GM10847 (cell line): ENCODE measurements around the gene DAP.

Source experiments
- POLR2A ChIP-seq: IDR thresholded peaks from 2 replicates; pipeline ENCODE4 v1.6.1; 2011; ENCODE audit not compliant: insufficient read length; ENCODE audit errors: extremely low read depth

The DAP gene

DNA sequence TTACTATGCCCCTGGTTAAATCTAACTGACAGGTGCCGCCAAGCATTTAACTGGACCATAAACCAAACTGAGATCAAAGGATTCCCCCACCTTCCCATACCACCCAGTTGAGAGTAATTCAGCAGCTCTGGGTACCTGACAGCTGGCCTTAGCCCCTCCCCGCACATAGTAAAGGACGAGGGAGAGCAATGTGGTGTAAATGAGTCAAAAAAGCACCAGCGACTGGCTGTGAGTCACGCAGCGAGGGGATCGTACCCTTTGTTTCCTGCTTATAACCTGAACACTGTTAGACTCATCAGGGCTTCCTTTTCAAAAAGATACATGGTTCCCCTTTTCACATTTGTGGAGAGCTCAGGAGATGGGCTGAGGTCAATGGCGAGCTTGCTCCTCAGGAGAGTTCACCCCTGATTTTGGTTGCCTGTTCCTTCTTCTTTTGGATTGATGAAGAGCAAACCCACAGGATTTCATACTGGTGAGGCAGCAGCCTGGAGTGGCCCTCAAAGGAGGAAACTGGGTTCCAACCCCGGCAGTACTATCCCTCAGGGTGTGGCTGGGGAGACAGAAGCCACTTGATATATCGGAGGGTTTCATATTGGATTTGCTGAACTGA lies 125.7 kb downstream of the DAP start:
- TF ChIP-seq POLR2A, result no peak

DNA sequence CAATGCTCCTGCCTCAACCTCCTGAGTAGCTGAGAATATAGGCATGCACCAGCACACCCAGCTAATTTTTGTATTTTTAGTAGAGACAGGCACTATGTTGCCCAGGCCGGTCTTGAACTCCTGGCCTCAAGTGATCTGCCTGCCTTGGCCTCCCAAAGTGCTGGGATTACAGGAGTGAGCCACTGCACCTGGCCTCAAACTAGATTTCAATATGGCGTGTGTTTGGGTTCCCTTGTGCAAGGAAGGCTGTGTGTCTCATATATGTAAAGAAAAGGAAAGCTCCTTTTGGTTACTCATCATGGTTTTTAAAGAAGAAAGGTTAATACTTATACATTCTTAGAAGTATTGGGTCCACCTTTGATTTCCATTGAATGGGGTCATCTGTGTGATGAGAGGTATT lies 126.5 kb downstream of the DAP start:
- no peak for TF ChIP-seq POLR2A

DNA sequence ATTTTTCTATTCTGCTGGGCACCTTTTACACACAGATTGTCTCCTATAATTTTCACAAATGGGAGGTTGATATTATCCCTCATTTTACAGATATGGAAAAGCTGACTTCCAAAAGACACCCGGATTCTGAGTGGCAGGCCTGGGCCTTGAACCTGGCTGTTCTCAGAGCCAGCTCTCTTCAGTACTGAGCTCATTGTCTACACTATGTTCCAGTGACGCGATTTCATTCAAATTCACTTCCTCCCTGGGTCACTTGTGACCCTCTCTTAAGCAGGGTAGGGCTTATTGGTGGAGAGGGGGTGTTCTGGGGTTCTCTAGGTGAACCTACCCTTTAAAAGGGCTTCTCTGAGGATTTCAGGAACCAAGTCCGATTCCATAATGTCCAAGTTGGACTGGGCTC lies 127.0 kb downstream of the DAP start:
- TF ChIP-seq POLR2A, result no peak

DNA sequence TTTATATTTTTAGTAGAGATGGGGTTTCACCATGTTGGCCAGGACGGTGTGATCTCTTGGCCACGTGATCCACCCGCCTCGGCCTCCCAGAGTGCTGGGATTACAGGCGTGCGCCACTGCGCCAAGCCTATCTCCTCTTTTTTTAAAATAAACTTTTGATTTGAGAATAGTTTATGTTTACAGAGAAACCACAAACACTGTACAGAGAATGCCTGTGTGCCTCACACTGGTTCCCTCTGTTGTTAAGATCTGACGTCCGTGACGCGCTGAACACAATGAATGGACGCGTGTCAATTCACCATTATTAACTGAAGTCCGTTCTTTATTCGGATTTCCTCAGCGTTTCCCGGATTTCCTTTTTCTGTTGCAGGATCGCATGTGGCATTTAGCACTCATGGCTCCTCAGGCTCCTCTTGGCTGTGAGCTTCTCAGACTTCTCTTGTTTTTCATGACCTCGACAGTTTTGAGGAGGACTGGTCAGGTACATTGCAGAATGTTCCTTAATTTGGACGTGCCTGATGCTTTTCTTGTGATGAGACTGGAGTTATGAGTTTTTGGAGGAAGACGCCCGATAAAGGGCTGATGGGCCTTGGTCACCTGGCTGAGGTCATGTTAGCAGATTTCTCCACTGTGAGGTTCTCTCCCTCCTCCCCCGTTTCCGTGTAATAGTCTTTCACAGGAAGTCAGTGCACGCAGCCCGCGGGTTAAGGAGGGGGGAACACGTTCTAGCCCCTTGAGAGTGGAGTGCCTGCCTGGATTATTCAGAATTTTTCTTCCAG lies 127.6 kb downstream of the DAP start:
- TF ChIP-seq POLR2A, result no peak

DNA sequence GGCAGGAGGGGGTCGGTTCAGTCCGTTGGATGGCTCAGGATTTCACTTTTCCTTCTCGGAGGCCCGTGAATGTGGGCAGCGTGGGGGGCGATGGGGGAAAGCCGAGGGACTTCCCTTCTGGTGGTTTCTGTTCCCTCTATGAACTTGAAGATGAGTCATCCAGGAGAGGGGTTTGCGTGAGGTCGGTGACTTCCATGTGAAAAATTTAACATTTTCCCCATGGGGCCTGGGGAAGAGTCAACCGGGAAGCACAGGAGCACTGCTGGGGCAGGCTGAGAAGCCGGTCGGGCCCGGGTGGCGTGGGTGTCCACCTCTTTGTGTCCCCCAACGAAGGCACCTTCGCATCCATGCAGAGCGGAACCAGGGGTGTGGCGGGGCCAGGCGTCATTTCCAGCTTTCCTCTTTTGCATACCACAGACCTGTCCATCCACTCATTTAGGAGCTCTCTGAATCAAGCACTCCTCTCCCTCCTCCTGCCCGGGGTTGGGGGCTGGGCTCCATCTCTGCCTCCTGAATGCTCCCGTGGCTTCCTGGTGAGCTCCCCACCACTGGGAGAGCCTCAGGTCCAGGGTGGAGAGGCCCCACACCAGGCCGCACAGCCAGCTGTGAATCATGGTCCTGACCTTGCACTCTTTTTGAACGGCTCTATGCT lies 128.8 kb downstream of the DAP start:
- no peak for TF ChIP-seq POLR2A

DNA sequence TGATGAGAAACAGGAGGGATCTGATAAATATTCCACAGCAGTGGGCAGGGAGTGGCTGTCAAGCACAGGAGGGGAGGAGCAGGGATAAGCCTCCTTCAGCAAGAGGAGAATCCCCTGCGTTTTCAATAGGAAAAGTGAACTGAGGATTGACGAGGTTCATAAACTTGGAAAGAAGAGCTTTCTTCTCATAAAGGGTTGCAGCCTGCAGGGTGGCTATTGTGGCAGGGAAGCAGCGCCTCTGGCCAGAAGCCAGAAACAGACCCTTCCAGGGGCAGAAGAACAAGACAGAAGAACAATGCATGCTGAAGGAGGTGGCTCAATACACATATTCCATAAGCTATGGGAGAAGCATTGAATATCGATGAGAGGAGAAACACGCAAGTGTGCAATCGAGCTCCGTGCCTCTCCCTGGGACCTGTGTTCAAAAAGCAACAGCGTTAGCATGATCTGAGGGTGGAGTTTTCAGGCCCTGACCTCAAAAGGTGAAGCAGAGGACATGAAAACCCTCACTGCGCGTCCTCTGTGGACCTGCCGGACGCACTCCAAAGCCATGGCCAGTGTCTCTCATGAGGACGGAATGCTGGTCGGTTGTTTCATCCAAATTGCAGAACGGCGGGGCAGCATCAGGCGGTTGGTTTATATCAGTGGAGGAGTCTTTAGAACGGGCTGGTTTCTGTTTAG lies 129.6 kb downstream of the DAP start:
- TF ChIP-seq POLR2A, result no peak

DNA sequence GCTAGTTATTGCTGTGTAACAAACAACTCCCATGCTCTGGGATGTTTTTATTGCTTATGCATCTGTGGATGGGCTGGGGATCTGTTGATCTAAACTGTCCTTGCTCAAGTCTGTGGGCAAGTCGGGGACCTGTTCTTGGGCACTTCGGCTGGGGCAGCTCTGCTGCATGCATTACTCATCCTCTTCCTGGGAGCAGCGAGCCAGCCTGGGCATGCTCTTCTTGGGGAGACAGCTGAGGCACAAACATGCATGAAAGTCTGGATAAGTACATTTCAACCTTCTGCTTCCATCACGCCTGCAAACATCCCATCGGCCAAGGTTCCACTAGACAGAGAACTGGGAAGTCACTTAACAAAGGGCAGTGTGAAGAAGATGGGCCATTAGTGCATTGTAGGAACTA lies 130.9 kb downstream of the DAP start:
- TF ChIP-seq POLR2A, result no peak

DNA sequence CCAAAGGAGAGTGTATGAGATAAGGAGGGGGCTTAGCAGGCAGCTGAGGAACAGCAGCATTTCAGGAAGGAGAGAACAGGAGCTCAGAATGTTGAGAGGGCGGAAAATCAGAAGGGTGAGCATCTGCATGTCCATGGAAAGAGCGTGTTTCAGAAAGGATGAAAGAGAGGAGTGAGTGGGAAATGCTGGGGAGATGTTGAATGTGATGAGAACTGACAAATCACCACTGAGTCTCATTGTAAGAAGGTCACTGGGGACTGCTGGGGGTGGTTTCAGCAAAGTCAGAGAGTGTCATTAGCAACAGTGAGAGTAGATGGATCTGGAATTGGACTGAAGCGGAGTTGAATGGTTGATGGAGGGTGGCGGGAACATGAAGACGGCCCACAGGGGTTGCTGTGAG lies 131.4 kb downstream of the DAP start:
- TF ChIP-seq POLR2A, result no peak
